Measurements from ENCODE around the gene SEC24C. TPM values are rescaled to one million over a fixed set of nuclear protein-coding genes. Genes with fewer than 3 reads are reported as not detected.

Gene SEC24C
- total RNA-seq, 5 donors from 2014 or later (not counting 1 experiment from before 2014, with no cell fraction given): 77.7 to 107 (median 92.2) TPM

- peaks cover 0 to 35% of the 10 kb centered on the region in 2 donors for H3K36me3 ChIP-seq (ENCODE audit: control insufficient read depth in 2 of 2, extremely low read depth in 1 of 2, insufficient read depth in 1 of 2, low read length in 1 of 2)
These were observed 36.1 kb downstream of the SEC24C start for GRCh38 chr10:73780301-73780700.

GRCh38 chr10:73780966-73781365 is 36.8 kb downstream of the SEC24C start:
- no peaks in the 10 kb centered on the region for H3K9me3 ChIP-seq
- POLR2A ChIA-PET: interaction anchor here (0.6 to 2.6 kb wide), 7 partner anchors 8 to 1337 kb away, joined by 3 to 12 read pairs (median 4); a partner anchor contains a TSS
- Mint-ChIP-seq H3K27ac (peak overlapping the region; percentile 100), H3K4me3 (peak overlapping the region; percentile 96 to 100 (median 99)), H3K27me3 (no peaks in the 10 kb centered on the region), H3K9me3 (no peaks in the 10 kb centered on the region), H3K4me1 (peaks cover 40 to 59% (median 47%) of the 10 kb centered on the region in 3 donors), H3K36me3 (peaks cover 4% of the 10 kb centered on the region)
- peaks cover 0 to 29% of the 10 kb centered on the region in 2 donors for H3K36me3 ChIP-seq (ENCODE audit: control insufficient read depth in 2 of 2, extremely low read depth in 1 of 2, insufficient read depth in 1 of 2, low read length in 1 of 2)
- CTCF ChIA-PET: interaction anchor here (0.6 to 4.6 kb wide), 10 partner anchors 9 to 98 kb away, joined by 3 to 35 read pairs (median 4); a partner anchor contains a TSS
- 14% methylated on average over 3 of the region's 11 CpGs for WGBS (ENCODE audit: insufficient coverage)
- H3K27me3 ChIP-seq (replicated peaks in 1 of 2; ENCODE audit: control insufficient read depth in 2 of 2, extremely low read depth in 1 of 2, insufficient read depth in 2 of 2, low read length in 1 of 2): no peaks in the 10 kb centered on the region
- DNase-seq: no peak
- ATAC-seq (replicated peaks in 1 of 4): no peak
- H3K4me1 ChIP-seq (ENCODE audit: control insufficient read depth in 1 of 2, extremely low read depth in 1 of 2, insufficient read depth in 2 of 2, low read length in 2 of 2): peaks cover 24 to 47% of the 10 kb centered on the region in 2 experiments
- peak overlapping the region; percentile 91 to 96 for H3K4me3 ChIP-seq (ENCODE audit: control insufficient read depth in 1 of 2, extremely low read depth in 1 of 2, low read length in 1 of 2)
- H3K27ac ChIP-seq (ENCODE audit: low read length): peak overlapping the region; percentile 74

More at GRCh38 chr10:73780301-73780700, 36.1 kb downstream of the SEC24C start:
- H3K4me1 Mint-ChIP-seq: peaks cover 43 to 62% (median 52%) of the 10 kb centered on the region in 3 donors
- H3K27ac Mint-ChIP-seq: peak overlapping the region; percentile 34 to 100
- DNase-seq (no peak), ATAC-seq (replicated peaks in 1 of 4) (no peak)
- H3K4me1 ChIP-seq (ENCODE audit: control insufficient read depth in 1 of 2, extremely low read depth in 1 of 2, insufficient read depth in 2 of 2, low read length in 2 of 2): peaks cover 24 to 50% of the 10 kb centered on the region in 2 experiments
- no peaks in the 10 kb centered on the region for H3K9me3 ChIP-seq
- H3K9me3 Mint-ChIP-seq: no peaks in the 10 kb centered on the region
- POLR2A ChIA-PET: interaction anchor here in 1 of 2 donors (1.0 kb wide), 1 partner anchor 11 kb away, joined by 3 read pairs; no protein-coding TSS in a partner anchor
- H3K36me3 Mint-ChIP-seq: peaks cover 10% of the 10 kb centered on the region
- CTCF ChIA-PET: interaction anchor here (1.0 to 4.6 kb wide), 2 partner anchors 9 to 30 kb away, joined by 3 to 35 read pairs; a partner anchor contains a TSS
- no peaks in the 10 kb centered on the region for H3K27me3 Mint-ChIP-seq
- H3K27ac ChIP-seq (ENCODE audit: low read length): no peak overlapping the region
- H3K4me3 Mint-ChIP-seq: peak overlapping the region; percentile 96 to 100 (median 99)
- H3K4me3 ChIP-seq (ENCODE audit: control insufficient read depth in 1 of 2, extremely low read depth in 1 of 2, low read length in 1 of 2): no peak overlapping the region
- 62% methylated on average over 3 of the region's 5 CpGs for WGBS (ENCODE audit: insufficient coverage)
- H3K27me3 ChIP-seq (replicated peaks in 1 of 2; ENCODE audit: control insufficient read depth in 2 of 2, extremely low read depth in 1 of 2, insufficient read depth in 2 of 2, low read length in 1 of 2): no peaks in the 10 kb centered on the region

GRCh38 chr10:73781548-73781878 is 37.3 kb downstream of the SEC24C start:
- peak overlapping the region; percentile 91 to 96 for H3K4me3 ChIP-seq (ENCODE audit: control insufficient read depth in 1 of 2, extremely low read depth in 1 of 2, low read length in 1 of 2)
- H3K4me1 Mint-ChIP-seq: peaks cover 45 to 64% (median 52%) of the 10 kb centered on the region in 3 donors
- CTCF ChIA-PET: interaction anchor here (1.2 to 4.6 kb wide), 8 partner anchors 10 to 98 kb away, joined by 3 to 35 read pairs (median 6); a partner anchor contains a TSS
- H3K4me1 ChIP-seq (ENCODE audit: control insufficient read depth in 1 of 2, extremely low read depth in 1 of 2, insufficient read depth in 2 of 2, low read length in 2 of 2): peaks cover 29 to 48% of the 10 kb centered on the region in 2 experiments
- H3K27me3 Mint-ChIP-seq: no peaks in the 10 kb centered on the region
- peak overlapping the region; percentile 96 to 100 (median 99) for H3K4me3 Mint-ChIP-seq
- H3K9me3 ChIP-seq: no peaks in the 10 kb centered on the region
- 0% methylated on average over 8 of the region's 14 CpGs for WGBS (ENCODE audit: insufficient coverage)
- ATAC-seq (replicated peaks in 1 of 4) (no peak), DNase-seq (no peak)
- H3K9me3 Mint-ChIP-seq: no peaks in the 10 kb centered on the region
- no peaks in the 10 kb centered on the region for H3K27me3 ChIP-seq (replicated peaks in 1 of 2; ENCODE audit: control insufficient read depth in 2 of 2, extremely low read depth in 1 of 2, insufficient read depth in 2 of 2, low read length in 1 of 2)
- H3K27ac Mint-ChIP-seq: peak overlapping the region; percentile 100
- POLR2A ChIA-PET: interaction anchor here (0.6 to 2.6 kb wide), 5 partner anchors 9 to 92 kb away, joined by 3 to 12 read pairs (median 5); a partner anchor contains a TSS
- peak overlapping the region; percentile 74 for H3K27ac ChIP-seq (ENCODE audit: low read length)
- H3K36me3 Mint-ChIP-seq: peaks cover 4% of the 10 kb centered on the region
- H3K36me3 ChIP-seq (ENCODE audit: control insufficient read depth in 2 of 2, extremely low read depth in 1 of 2, insufficient read depth in 1 of 2, low read length in 1 of 2): peaks cover 0 to 28% of the 10 kb centered on the region in 2 donors

- Histone ChIP-seq H3K27me3 (replicated peaks in 1 of 2; ENCODE audit: control insufficient read depth in 2 of 2, extremely low read depth in 1 of 2, insufficient read depth in 2 of 2, low read length in 1 of 2) (no peaks in the 10 kb centered on the region), H3K36me3 (ENCODE audit: control insufficient read depth in 2 of 2, extremely low read depth in 1 of 2, insufficient read depth in 1 of 2, low read length in 1 of 2) (peaks cover 0 to 24% of the 10 kb centered on the region in 2 donors), H3K4me3 (ENCODE audit: control insufficient read depth in 1 of 2, extremely low read depth in 1 of 2, low read length in 1 of 2) (peak within 1 kb of the TSS; percentile 91 to 96), H3K27ac (ENCODE audit: low read length) (peak within 1 kb of the TSS; percentile 74), H3K4me1 (ENCODE audit: control insufficient read depth in 1 of 2, extremely low read depth in 1 of 2, insufficient read depth in 2 of 2, low read length in 2 of 2) (peaks cover 31 to 51% of the 10 kb centered on the region in 2 experiments), H3K9me3 (no peaks in the 10 kb centered on the region)
- ChIA-PET POLR2A (interaction anchor here (0.6 to 2.6 kb wide), 3 partner anchors 10 to 91 kb away, joined by 4 to 12 read pairs (median 5); a partner anchor contains a TSS), CTCF (interaction anchor here (1.2 to 4.6 kb wide), 8 partner anchors 10 to 97 kb away, joined by 3 to 35 read pairs (median 6); a partner anchor contains a TSS)
- no peaks in the 10 kb centered on the region for H3K9me3 Mint-ChIP-seq
- ATAC-seq (replicated peaks in 1 of 4) (peak; percentile 69 to 73 (median 70)), DNase-seq (peak; percentile 76 to 93 (median 88))
- peak within 1 kb of the TSS; percentile 96 to 100 (median 99) for H3K4me3 Mint-ChIP-seq
- no peaks in the 10 kb centered on the region for H3K27me3 Mint-ChIP-seq
- H3K36me3 Mint-ChIP-seq: no peaks in the 10 kb centered on the region
- peak within 1 kb of the TSS; percentile 100 for H3K27ac Mint-ChIP-seq
- WGBS (ENCODE audit: insufficient coverage): 0% methylated on average over 46 of the region's 57 CpGs
- peaks cover 51 to 65% (median 52%) of the 10 kb centered on the region in 3 donors for H3K4me1 Mint-ChIP-seq
These were observed 37.9 kb downstream of the SEC24C start, which contains the start of gene CHCHD1 for GRCh38 chr10:73781879-73782748. Gene CHCHD1, plus strand, starts transcription at chr10:73782048. Its CDS starts 28 bp downstream, at chr10:73782076.

GRCh38 chr10:73782749-73783085 is 38.5 kb downstream of the SEC24C start:
- peaks cover 52 to 66% (median 52%) of the 10 kb centered on the region in 3 donors for H3K4me1 Mint-ChIP-seq
- peaks cover 34 to 53% of the 10 kb centered on the region in 2 experiments for H3K4me1 ChIP-seq (ENCODE audit: control insufficient read depth in 1 of 2, extremely low read depth in 1 of 2, insufficient read depth in 2 of 2, low read length in 2 of 2)
- no peak for ATAC-seq (replicated peaks in 1 of 4)

More at GRCh38 chr10:73782749-73783085, 38.5 kb downstream of the SEC24C start:
- peaks cover 0 to 18% of the 10 kb centered on the region in 2 donors for H3K36me3 ChIP-seq (ENCODE audit: control insufficient read depth in 2 of 2, extremely low read depth in 1 of 2, insufficient read depth in 1 of 2, low read length in 1 of 2)
- WGBS (ENCODE audit: insufficient coverage): 0% methylated on average over 1 of the region's 2 CpGs
- DNase-seq: no peak
- Mint-ChIP-seq H3K36me3 (no peaks in the 10 kb centered on the region), H3K9me3 (no peaks in the 10 kb centered on the region), H3K27me3 (no peaks in the 10 kb centered on the region), H3K4me3 (peak overlapping the region; percentile 96 to 100 (median 99)), H3K27ac (peak overlapping the region; percentile 100)
- H3K27me3 ChIP-seq (replicated peaks in 1 of 2; ENCODE audit: control insufficient read depth in 2 of 2, extremely low read depth in 1 of 2, insufficient read depth in 2 of 2, low read length in 1 of 2): no peaks in the 10 kb centered on the region
- CTCF ChIA-PET: interaction anchor here in 1 of 2 donors (0.6 to 4.6 kb wide), 2 partner anchors 11 to 70 kb away, joined by 3 to 35 read pairs; a partner anchor contains a TSS
- no peaks in the 10 kb centered on the region for H3K9me3 ChIP-seq
- POLR2A ChIA-PET: interaction anchor here in 1 of 2 donors (2.6 kb wide), 1 partner anchor 10 kb away, joined by 12 read pairs; a partner anchor contains a TSS
- peak overlapping the region; percentile 74 for H3K27ac ChIP-seq (ENCODE audit: low read length)
- H3K4me3 ChIP-seq (ENCODE audit: control insufficient read depth in 1 of 2, extremely low read depth in 1 of 2, low read length in 1 of 2): peak overlapping the region; percentile 91 to 96
